GM10248 (cell line): ENCODE measurements around the gene NLE1.

ENCODE experiments used
- CTCF ChIA-PET: fragments of 300-600 bp; sonication (Branson Sonifier 250); formaldehyde crosslinking; extraction: SDS; loops from one replicate; lab custom pipeline; 2021; ENCODE audit warnings: antibody characterized with exemption; lab: Yijun Ruan, JAX
- POLR2A ChIA-PET: fragments of 350-650 bp; sonication (Branson Sonifier 250); formaldehyde crosslinking; extraction: SDS; loops from one replicate; lab custom pipeline; 2020; ENCODE audit warnings: antibody characterized with exemption; lab: Yijun Ruan, JAX
- DNase-seq: peaks from one replicate; pipeline ENCODE4 v3.0.0; 2012; ENCODE audit errors: extremely low spot score
- CTCF ChIP-seq: IDR thresholded peaks from 2 replicates; pipeline ENCODE4 v1.5.1; 2012; ENCODE audit warnings: mild to moderate bottlenecking, low read depth; ENCODE audit errors: extremely low read depth, missing control alignments, control extremely low read depth

The NLE1 gene

GRCh38 chr17:35079547-35080423, 62.3 kb downstream of the NLE1 start:
- no peak for DNase-seq
- ChIA-PET CTCF (interaction anchor here (0.9 to 5.1 kb wide), 6 partner anchors 8 to 81 kb away, joined by 3 to 29 read pairs (median 6); no protein-coding TSS in a partner anchor), POLR2A (no interaction called here)
- TF ChIP-seq CTCF: no peak
